ENCODE measurements around the gene MKNK2. TPM values are rescaled to one million over a fixed set of nuclear protein-coding genes. Genes with fewer than 3 reads are reported as not detected.

Gene MKNK2
- total RNA-seq, result 82.5 and 84.6 TPM in 2 replicates

DNA sequence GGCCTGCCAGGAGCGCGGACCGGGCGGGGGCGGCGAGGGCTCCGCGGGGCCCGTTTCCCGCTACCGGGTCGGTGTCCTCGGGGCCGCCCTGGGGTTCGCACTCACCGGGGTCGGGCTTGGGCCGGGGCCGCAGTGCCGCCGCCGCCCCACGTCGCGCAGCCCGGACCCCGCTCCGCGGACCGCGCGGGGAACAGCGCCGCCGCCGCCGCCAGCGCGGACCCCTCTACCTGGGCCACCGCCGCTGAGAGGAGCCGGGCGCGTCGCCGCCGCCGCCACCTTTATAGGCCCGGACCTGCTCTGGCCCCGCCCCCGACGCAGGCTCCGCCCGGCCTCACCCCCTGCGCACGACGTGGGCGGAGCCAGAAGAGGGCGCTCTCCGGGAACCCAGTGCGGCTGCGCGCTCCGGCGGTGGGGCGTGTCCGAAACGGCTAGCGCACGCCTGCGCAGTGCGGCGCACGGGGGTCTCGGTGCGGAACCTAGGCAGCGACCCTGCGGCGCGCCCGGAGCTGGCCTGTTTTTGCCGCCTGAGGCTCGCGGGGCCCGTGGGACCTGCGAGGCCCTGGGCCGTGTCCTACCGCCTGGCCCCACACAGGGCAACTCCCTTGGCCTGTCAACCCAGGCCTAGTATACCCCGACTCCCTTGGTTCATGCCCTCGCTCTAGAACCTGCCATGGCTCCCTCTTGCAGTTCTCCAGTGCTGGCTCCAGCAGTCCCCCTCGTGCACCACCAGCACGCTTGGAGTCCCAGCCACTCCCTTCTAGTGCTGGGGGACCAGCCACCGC, at the start of gene MKNK2:
Gene MKNK2, minus strand, starts transcription at position 254 of the 782 bp plus-strand sequence. CDS start 393 bp downstream, outside the sequence.
- Histone ChIP-seq H3K27ac (ENCODE audit: low read depth, low read length) (peak within 1 kb of the TSS; percentile 63), H3K27me3 (ENCODE audit: insufficient read depth, low read length) (no peaks in the 10 kb centered on the region), H3K36me3 (ENCODE audit: insufficient read depth, low read length) (peaks cover 8% of the 10 kb centered on the region), H3K4me2 (ENCODE audit: insufficient read depth, low read length) (peak within 1 kb of the TSS; percentile 96), H3K4me3 (ENCODE audit: insufficient read depth, low read length) (peak within 1 kb of the TSS; percentile 86), H4K20me1 (ENCODE audit: insufficient read depth, low read length) (peaks cover 44% of the 10 kb centered on the region), H3K4me1 (ENCODE audit: insufficient read depth, low read length) (peaks cover 24% of the 10 kb centered on the region), H3K9me3 (ENCODE audit: low read depth, low read length) (no peaks in the 10 kb centered on the region), H3K79me2 (ENCODE audit: insufficient read depth, low read length) (peaks cover 46% of the 10 kb centered on the region), H2AFZ (ENCODE audit: low read length) (peak within 1 kb of the TSS; percentile 90)
- peak; percentile 100 for DNase-seq (ENCODE audit: insufficient read length, low spot score, missing footprints)
- TF ChIP-seq, protein P1, sequence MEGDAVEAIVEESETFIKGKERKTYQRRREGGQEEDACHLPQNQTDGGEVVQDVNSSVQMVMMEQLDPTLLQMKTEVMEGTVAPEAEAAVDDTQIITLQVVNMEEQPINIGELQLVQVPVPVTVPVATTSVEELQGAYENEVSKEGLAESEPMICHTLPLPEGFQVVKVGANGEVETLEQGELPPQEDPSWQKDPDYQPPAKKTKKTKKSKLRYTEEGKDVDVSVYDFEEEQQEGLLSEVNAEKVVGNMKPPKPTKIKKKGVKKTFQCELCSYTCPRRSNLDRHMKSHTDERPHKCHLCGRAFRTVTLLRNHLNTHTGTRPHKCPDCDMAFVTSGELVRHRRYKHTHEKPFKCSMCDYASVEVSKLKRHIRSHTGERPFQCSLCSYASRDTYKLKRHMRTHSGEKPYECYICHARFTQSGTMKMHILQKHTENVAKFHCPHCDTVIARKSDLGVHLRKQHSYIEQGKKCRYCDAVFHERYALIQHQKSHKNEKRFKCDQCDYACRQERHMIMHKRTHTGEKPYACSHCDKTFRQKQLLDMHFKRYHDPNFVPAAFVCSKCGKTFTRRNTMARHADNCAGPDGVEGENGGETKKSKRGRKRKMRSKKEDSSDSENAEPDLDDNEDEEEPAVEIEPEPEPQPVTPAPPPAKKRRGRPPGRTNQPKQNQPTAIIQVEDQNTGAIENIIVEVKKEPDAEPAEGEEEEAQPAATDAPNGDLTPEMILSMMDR (IDR thresholded peaks at IDR 0.05; ENCODE audit: extremely low read depth, low read depth, low read length), result peak; percentile 45

DNA sequence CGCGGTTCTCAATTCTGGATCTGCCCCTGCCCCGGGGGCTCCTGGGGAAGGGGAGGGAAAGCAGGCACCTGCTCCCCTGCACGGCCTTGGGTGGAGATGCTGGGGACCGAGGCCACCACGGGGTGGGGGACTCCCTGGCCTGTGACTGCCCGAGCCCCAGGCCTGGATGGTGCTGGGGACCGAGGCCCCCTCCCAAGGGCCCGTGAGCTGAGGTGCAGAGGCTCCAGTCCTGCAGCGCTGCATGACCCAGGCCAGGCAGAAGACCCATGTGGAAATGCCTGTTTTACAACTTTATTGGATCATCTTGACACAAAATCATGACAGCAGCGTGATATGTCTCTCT, 49.6 kb upstream of the MKNK2 start:
- peaks cover 51% of the 10 kb centered on the region for H3K79me2 ChIP-seq (ENCODE audit: insufficient read depth, low read length)
- peaks cover 4% of the 10 kb centered on the region for H3K4me1 ChIP-seq (ENCODE audit: insufficient read depth, low read length)

DNA sequence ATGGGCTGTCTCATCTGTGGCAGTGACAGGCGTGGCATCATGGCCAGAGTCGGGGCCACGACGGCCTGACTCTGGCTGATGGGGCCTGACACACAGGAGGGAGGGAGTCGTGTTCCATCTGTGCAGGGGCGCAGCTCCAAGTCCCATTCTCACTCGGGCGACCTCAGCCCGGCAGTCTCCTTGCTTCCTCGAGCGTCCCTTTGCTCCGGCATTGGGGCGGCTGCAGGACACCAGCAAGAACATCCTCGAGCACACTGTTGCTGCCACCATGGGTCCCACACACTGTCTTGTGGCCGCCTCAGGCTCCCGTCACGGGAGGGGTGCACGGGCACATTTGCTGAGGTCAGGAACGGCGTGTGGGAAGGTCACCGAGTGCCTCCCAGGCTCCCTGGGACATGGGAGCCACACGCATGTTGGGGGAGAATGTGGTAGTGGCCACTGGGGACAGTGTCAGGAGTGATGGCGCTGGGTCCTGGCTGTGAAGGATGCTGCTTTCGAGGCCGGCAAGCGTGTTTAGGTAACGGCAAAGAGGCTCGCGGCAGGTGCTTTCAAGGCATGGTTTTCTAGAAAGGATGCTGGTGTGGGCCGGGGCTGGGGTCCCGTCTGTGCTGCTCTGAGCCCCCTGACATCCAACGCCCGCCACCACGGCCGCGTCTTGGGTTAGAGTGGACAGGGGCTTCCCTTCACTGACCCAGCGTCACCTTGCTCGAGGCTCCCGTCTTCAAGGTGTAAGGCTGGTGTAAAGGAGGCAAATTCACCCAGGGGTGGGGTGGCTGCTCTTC, 49.1 kb upstream of the MKNK2 start:
- peaks cover 53% of the 10 kb centered on the region for H4K20me1 ChIP-seq (ENCODE audit: insufficient read depth, low read length)
- DNase-seq (ENCODE audit: insufficient read length, low spot score, missing footprints), result no peak
- H3K4me3 ChIP-seq (ENCODE audit: insufficient read depth, low read length), result no peak overlapping the region
- H3K9me3 ChIP-seq (ENCODE audit: low read depth, low read length), result no peaks in the 10 kb centered on the region
- peaks cover 6% of the 10 kb centered on the region for H3K4me1 ChIP-seq (ENCODE audit: insufficient read depth, low read length)
- no peaks in the 10 kb centered on the region for H3K27me3 ChIP-seq (ENCODE audit: insufficient read depth, low read length)
- peaks cover 36% of the 10 kb centered on the region for H3K36me3 ChIP-seq (ENCODE audit: insufficient read depth, low read length)
- H3K27ac ChIP-seq (ENCODE audit: low read depth, low read length), result no peak overlapping the region
- H3K4me2 ChIP-seq (ENCODE audit: insufficient read depth, low read length), result no peak overlapping the region
- TF ChIP-seq, protein P1 (IDR thresholded peaks at IDR 0.05; ENCODE audit: extremely low read depth, low read depth, low read length), result no peak
- H2AFZ ChIP-seq (ENCODE audit: low read length), result no peak overlapping the region
- H3K79me2 ChIP-seq (ENCODE audit: insufficient read depth, low read length), result peaks cover 52% of the 10 kb centered on the region

More for the DNA sequence above, 49.6 kb upstream of the MKNK2 start:
- TF ChIP-seq, protein P1 (IDR thresholded peaks at IDR 0.05; ENCODE audit: extremely low read depth, low read depth, low read length), result no peak
- Histone ChIP-seq H2AFZ (ENCODE audit: low read length) (no peak overlapping the region), H3K4me3 (ENCODE audit: insufficient read depth, low read length) (no peak overlapping the region), H3K4me2 (ENCODE audit: insufficient read depth, low read length) (no peak overlapping the region), H3K27ac (ENCODE audit: low read depth, low read length) (no peak overlapping the region), H3K27me3 (ENCODE audit: insufficient read depth, low read length) (no peaks in the 10 kb centered on the region), H3K36me3 (ENCODE audit: insufficient read depth, low read length) (peaks cover 42% of the 10 kb centered on the region), H3K9me3 (ENCODE audit: low read depth, low read length) (no peaks in the 10 kb centered on the region), H4K20me1 (ENCODE audit: insufficient read depth, low read length) (peaks cover 53% of the 10 kb centered on the region)
- DNase-seq (ENCODE audit: insufficient read length, low spot score, missing footprints), result no peak

DNA sequence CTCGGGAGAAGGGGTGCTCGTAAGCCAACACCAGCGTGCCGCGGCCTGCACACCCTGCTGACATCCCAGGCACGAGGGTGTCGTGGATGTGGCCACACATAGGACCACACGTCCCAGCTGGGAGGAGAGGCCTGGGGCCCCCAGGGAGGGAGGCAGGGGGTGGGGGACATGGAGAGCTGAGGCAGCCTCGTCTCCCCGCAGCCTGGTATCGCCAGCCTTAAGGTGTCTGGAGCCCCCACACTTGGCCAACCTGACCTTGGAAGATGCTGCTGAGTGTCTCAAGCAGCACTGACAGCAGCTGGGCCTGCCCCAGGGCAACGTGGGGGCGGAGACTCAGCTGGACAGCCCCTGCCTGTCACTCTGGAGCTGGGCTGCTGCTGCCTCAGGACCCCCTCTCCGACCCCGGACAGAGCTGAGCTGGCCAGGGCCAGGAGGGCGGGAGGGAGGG, 48.0 kb upstream of the MKNK2 start:
- Histone ChIP-seq H3K4me1 (ENCODE audit: insufficient read depth, low read length) (peaks cover 16% of the 10 kb centered on the region), H3K27me3 (ENCODE audit: insufficient read depth, low read length) (no peaks in the 10 kb centered on the region), H3K27ac (ENCODE audit: low read depth, low read length) (no peak overlapping the region), H3K4me2 (ENCODE audit: insufficient read depth, low read length) (no peak overlapping the region), H3K9me3 (ENCODE audit: low read depth, low read length) (no peaks in the 10 kb centered on the region), H4K20me1 (ENCODE audit: insufficient read depth, low read length) (peaks cover 48% of the 10 kb centered on the region), H3K79me2 (ENCODE audit: insufficient read depth, low read length) (peaks cover 52% of the 10 kb centered on the region), H2AFZ (ENCODE audit: low read length) (no peak overlapping the region), H3K36me3 (ENCODE audit: insufficient read depth, low read length) (peaks cover 32% of the 10 kb centered on the region), H3K4me3 (ENCODE audit: insufficient read depth, low read length) (no peak overlapping the region)
- TF ChIP-seq, protein P1 (IDR thresholded peaks at IDR 0.05; ENCODE audit: extremely low read depth, low read depth, low read length), result no peak
- DNase-seq (ENCODE audit: insufficient read length, low spot score, missing footprints), result no peak

Data from osteoblast (primary cell).